ENCODE data around the gene TSC22D4. TPM values are rescaled to one million over a fixed set of nuclear protein-coding genes. Genes with fewer than 3 reads are reported as not detected.

TSC22D4 gene
- total and polyA plus RNA-seq, 9 of the 15 experiments (the other 6 are each of a cell fraction or from before 2014, with no cell fraction given) = 0.37 to 107 (median 28.7) TPM

GRCh38 chr7:100476903-100477870 lies 1.8 kb downstream of the TSC22D4 start (continued):
- TF ChIP-seq AFF1 (IDR thresholded peaks at IDR 0.05; ENCODE audit: low read depth in 1 of 2, partially characterized antibody in 2 of 2) (peak in 1 of 2 experiments; percentile 20), NFE2L1 (tag; IDR thresholded peaks at IDR 0.05; ENCODE audit: borderline replicate concordance, low read depth) (no peak), PHB (CRISPR knock-in tag; IDR thresholded peaks at IDR 0.05) (no peak), TAF15 (IDR thresholded peaks at IDR 0.05; ENCODE audit: low read depth, low read length) (no peak), ELF2 (CRISPR knock-in tag; IDR thresholded peaks at IDR 0.05) (no peak), GATA2 (CRISPR knock-in tag; IDR thresholded peaks at IDR 0.05) (no peak), SRSF1 (IDR thresholded peaks at IDR 0.05; ENCODE audit: low read depth, low read length) (no peak), HBP1 (CRISPR knock-in tag; IDR thresholded peaks at IDR 0.05) (0 out of 2 replicates have a peak, but pooled peaks have one; percentile 29), TAF7 (tag; IDR thresholded peaks at IDR 0.05) (no peak), ZNF324 (CRISPR knock-in tag; IDR thresholded peaks at IDR 0.05) (no peak), ZNF77 (CRISPR knock-in tag; IDR thresholded peaks at IDR 0.05) (no peak), STAG1 (CRISPR knock-in tag; IDR thresholded peaks at IDR 0.05; ENCODE audit: borderline replicate concordance) (0 out of 2 replicates have a peak, but pooled peaks have one; percentile 24), ZNF41 (CRISPR knock-in tag; conservative IDR thresholded peaks at IDR 0.05) (no peak), BRD4 (IDR thresholded peaks at IDR 0.05) (no peak), DMBX1 (CRISPR knock-in tag; IDR thresholded peaks at IDR 0.05; ENCODE audit: borderline replicate concordance) (no peak)
- TF ChIP-seq, protein P1, sequence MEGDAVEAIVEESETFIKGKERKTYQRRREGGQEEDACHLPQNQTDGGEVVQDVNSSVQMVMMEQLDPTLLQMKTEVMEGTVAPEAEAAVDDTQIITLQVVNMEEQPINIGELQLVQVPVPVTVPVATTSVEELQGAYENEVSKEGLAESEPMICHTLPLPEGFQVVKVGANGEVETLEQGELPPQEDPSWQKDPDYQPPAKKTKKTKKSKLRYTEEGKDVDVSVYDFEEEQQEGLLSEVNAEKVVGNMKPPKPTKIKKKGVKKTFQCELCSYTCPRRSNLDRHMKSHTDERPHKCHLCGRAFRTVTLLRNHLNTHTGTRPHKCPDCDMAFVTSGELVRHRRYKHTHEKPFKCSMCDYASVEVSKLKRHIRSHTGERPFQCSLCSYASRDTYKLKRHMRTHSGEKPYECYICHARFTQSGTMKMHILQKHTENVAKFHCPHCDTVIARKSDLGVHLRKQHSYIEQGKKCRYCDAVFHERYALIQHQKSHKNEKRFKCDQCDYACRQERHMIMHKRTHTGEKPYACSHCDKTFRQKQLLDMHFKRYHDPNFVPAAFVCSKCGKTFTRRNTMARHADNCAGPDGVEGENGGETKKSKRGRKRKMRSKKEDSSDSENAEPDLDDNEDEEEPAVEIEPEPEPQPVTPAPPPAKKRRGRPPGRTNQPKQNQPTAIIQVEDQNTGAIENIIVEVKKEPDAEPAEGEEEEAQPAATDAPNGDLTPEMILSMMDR (IDR thresholded peaks at IDR 0.05 in 2 of 3, conservative IDR thresholded peaks at IDR 0.05 in 1 of 3; ENCODE audit: insufficient read depth in 2 of 3, low read depth in 1 of 3, low read length in 3 of 3) = peak; percentile 49 to 64 (median 58)
- TF ChIP-seq, protein P2, sequence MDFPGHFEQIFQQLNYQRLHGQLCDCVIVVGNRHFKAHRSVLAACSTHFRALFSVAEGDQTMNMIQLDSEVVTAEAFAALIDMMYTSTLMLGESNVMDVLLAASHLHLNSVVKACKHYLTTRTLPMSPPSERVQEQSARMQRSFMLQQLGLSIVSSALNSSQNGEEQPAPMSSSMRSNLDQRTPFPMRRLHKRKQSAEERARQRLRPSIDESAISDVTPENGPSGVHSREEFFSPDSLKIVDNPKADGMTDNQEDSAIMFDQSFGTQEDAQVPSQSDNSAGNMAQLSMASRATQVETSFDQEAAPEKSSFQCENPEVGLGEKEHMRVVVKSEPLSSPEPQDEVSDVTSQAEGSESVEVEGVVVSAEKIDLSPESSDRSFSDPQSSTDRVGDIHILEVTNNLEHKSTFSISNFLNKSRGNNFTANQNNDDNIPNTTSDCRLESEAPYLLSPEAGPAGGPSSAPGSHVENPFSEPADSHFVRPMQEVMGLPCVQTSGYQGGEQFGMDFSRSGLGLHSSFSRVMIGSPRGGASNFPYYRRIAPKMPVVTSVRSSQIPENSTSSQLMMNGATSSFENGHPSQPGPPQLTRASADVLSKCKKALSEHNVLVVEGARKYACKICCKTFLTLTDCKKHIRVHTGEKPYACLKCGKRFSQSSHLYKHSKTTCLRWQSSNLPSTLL (IDR thresholded peaks at IDR 0.05) = no peak

Data from K562 (cell line).